HEK293 (cell line): Measurements from ENCODE around the gene HOXD9.
A peak's percentile ranks its signal among the peaks of the same experiment; 100 is the strongest.

ENCODE experiments used
- CTCF ChIA-PET: fragments of 350-600 bp; formaldehyde crosslinking; extraction: SDS; loops from one replicate; lab custom pipeline; 2021; ENCODE audit warnings: antibody characterized with exemption; lab: Yijun Ruan, JAX
- POLR2A ChIA-PET: fragments of 300-600 bp; formaldehyde crosslinking; extraction: SDS; loops from one replicate; lab custom pipeline; 2020; ENCODE audit warnings: antibody characterized with exemption, inconsistent platforms; lab: Yijun Ruan, JAX
- H3K27ac ChIP-seq: fragments of 200-500 bp; sonication (Bioruptor generic); 2 replicates; pipeline ENCODE4 v1.5.1; 2014; ENCODE audit warnings: low read depth, low read length, control low read depth, inconsistent platforms; ENCODE audit errors: extremely low read depth
- H3K36me3 ChIP-seq, 2 experiments: fragments of 200-500 bp in 1 of 2; sonication (Bioruptor generic) in 1 of 2; 1 replicate in 1 of 2; 2 replicates in 1 of 2; pipeline ENCODE4 v1.5.1; 2014 to 2017; ENCODE audit warnings: inconsistent platforms in 2 of 2, low read length in 2 of 2; ENCODE audit not compliant: control insufficient read depth in 2 of 2, insufficient read depth in 1 of 2
- H3K4me1 ChIP-seq: fragments of 200-500 bp; sonication (Bioruptor generic); 2 replicates; pipeline ENCODE4 v1.5.1; 2014; ENCODE audit warnings: mild to moderate bottlenecking, low read length, inconsistent platforms; ENCODE audit not compliant: control insufficient read depth, insufficient read depth
- H3K4me3 ChIP-seq: 2 replicates; pipeline ENCODE4 v1.5.1; 2011; ENCODE audit warnings: low read depth, mild to moderate bottlenecking, control low read depth, low read length, moderate library complexity
- H3K9me3 ChIP-seq: fragments of 200-500 bp; sonication (Bioruptor generic); 2 replicates; pipeline ENCODE4 v1.5.1; 2014; ENCODE audit warnings: low read depth, low read length, inconsistent platforms; ENCODE audit not compliant: control insufficient read depth, insufficient read depth
- ATF2 ChIP-seq: fragments of 450-650 bp; formaldehyde crosslinking; IDR thresholded peaks from 2 replicates; pipeline ENCODE4 v1.5.1; 2016; ENCODE audit warnings: missing biosample characterization, missing genetic modification characterization, low read depth
- BCL11A ChIP-seq: fragments of 450-650 bp; formaldehyde crosslinking; IDR thresholded peaks from 2 replicates; pipeline ENCODE4 v1.5.1; 2016; ENCODE audit warnings: low read depth, missing biosample characterization, missing genetic modification characterization
- HIC1 ChIP-seq: fragments of 450-650 bp; formaldehyde crosslinking; IDR thresholded peaks from 2 replicates; pipeline ENCODE4 v1.5.1; 2016; ENCODE audit warnings: missing biosample characterization, missing genetic modification characterization
- MEIS1 ChIP-seq: sonication (generic); formaldehyde crosslinking; IDR thresholded peaks from 2 replicates; pipeline ENCODE4 v1.8.1; 2022; ENCODE audit warnings: missing genetic modification reagents, mild to moderate bottlenecking, borderline replicate concordance
- ZBTB17 ChIP-seq: fragments of 450-650 bp; formaldehyde crosslinking; IDR thresholded peaks from 2 replicates; pipeline ENCODE4 v1.5.1; 2016; ENCODE audit warnings: missing biosample characterization, missing genetic modification characterization
- ZBTB48 ChIP-seq: fragments of 450-650 bp; formaldehyde crosslinking; IDR thresholded peaks from 2 replicates; pipeline ENCODE4 v1.5.1; 2016; ENCODE audit warnings: missing biosample characterization, missing genetic modification characterization
- ZBTB8A ChIP-seq: fragments of 450-650 bp; formaldehyde crosslinking; IDR thresholded peaks from 2 replicates; pipeline ENCODE4 v1.5.1; 2016; ENCODE audit warnings: missing biosample characterization, missing genetic modification characterization
- ZFHX2 ChIP-seq: fragments of 450-650 bp; formaldehyde crosslinking; conservative IDR thresholded peaks from 2 replicates; pipeline ENCODE4 v1.5.1; 2016; ENCODE audit warnings: missing biosample characterization, missing genetic modification characterization
- ZNF114 ChIP-seq: fragments of 450-650 bp; formaldehyde crosslinking; IDR thresholded peaks from 2 replicates; pipeline ENCODE4 v1.5.0; 2017; ENCODE audit warnings: missing biosample characterization, missing genetic modification characterization
- ZNF175 ChIP-seq: fragments of 450-650 bp; formaldehyde crosslinking; IDR thresholded peaks from 2 replicates; pipeline ENCODE4 v1.5.1; 2016; ENCODE audit warnings: missing biosample characterization, missing genetic modification characterization
- ZNF221 ChIP-seq: fragments of 450-650 bp; formaldehyde crosslinking; IDR thresholded peaks from 2 replicates; pipeline ENCODE4 v1.5.1; 2017; ENCODE audit warnings: missing biosample characterization, missing genetic modification characterization, borderline replicate concordance
- ZNF248 ChIP-seq: fragments of 450-650 bp; formaldehyde crosslinking; IDR thresholded peaks from 2 replicates; pipeline ENCODE4 v1.5.1; 2017; ENCODE audit warnings: missing biosample characterization, missing genetic modification characterization
- ZNF311 ChIP-seq: fragments of 450-650 bp; formaldehyde crosslinking; IDR thresholded peaks from 2 replicates; pipeline ENCODE4 v1.5.1; 2017; ENCODE audit warnings: missing biosample characterization, missing genetic modification characterization, borderline replicate concordance
- ZNF366 ChIP-seq: fragments of 450-650 bp; formaldehyde crosslinking; conservative IDR thresholded peaks from 2 replicates; pipeline ENCODE4 v1.5.1; 2016; ENCODE audit warnings: missing biosample characterization, missing genetic modification characterization
- ZNF501 ChIP-seq: fragments of 450-650 bp; formaldehyde crosslinking; IDR thresholded peaks from 2 replicates; pipeline ENCODE4 v1.5.1; 2016; ENCODE audit warnings: missing biosample characterization, missing genetic modification characterization
- ZNF549 ChIP-seq: fragments of 450-650 bp; IDR thresholded peaks from 2 replicates; pipeline ENCODE4 v1.5.1; 2018; ENCODE audit warnings: missing biosample characterization, missing genetic modification characterization, mild to moderate bottlenecking, inconsistent platforms, moderate library complexity
- ZNF670 ChIP-seq: fragments of 450-650 bp; formaldehyde crosslinking; IDR thresholded peaks from 2 replicates; pipeline ENCODE4 v1.5.1; 2016; ENCODE audit warnings: missing biosample characterization, missing genetic modification characterization, low read depth
- ZNF707 ChIP-seq: fragments of 450-650 bp; formaldehyde crosslinking; IDR thresholded peaks from 2 replicates; pipeline ENCODE4 v1.5.1; 2016; ENCODE audit warnings: missing biosample characterization, missing genetic modification characterization
- ZNF791 ChIP-seq: fragments of 450-650 bp; formaldehyde crosslinking; IDR thresholded peaks from 2 replicates; pipeline ENCODE4 v1.5.1; 2016; ENCODE audit warnings: missing biosample characterization, missing genetic modification characterization
- ZNF830 ChIP-seq: fragments of 450-650 bp; IDR thresholded peaks from 2 replicates; pipeline ENCODE4 v1.5.0; 2018; ENCODE audit warnings: missing biosample characterization, missing genetic modification characterization, low read depth, mild to moderate bottlenecking, moderate library complexity
- TF ChIP-seq, protein P1 (sequence below): fragments of 450-650 bp; formaldehyde crosslinking; IDR thresholded peaks from 2 replicates; pipeline ENCODE4 v1.5.1; 2017; ENCODE audit warnings: missing biosample characterization, missing genetic modification characterization
- TF ChIP-seq, protein P2 (sequence below): fragments of 450-650 bp; formaldehyde crosslinking; IDR thresholded peaks from 2 replicates; pipeline ENCODE4 v1.5.1; 2016; ENCODE audit warnings: missing biosample characterization, missing genetic modification characterization

HOXD9 gene

DNA sequence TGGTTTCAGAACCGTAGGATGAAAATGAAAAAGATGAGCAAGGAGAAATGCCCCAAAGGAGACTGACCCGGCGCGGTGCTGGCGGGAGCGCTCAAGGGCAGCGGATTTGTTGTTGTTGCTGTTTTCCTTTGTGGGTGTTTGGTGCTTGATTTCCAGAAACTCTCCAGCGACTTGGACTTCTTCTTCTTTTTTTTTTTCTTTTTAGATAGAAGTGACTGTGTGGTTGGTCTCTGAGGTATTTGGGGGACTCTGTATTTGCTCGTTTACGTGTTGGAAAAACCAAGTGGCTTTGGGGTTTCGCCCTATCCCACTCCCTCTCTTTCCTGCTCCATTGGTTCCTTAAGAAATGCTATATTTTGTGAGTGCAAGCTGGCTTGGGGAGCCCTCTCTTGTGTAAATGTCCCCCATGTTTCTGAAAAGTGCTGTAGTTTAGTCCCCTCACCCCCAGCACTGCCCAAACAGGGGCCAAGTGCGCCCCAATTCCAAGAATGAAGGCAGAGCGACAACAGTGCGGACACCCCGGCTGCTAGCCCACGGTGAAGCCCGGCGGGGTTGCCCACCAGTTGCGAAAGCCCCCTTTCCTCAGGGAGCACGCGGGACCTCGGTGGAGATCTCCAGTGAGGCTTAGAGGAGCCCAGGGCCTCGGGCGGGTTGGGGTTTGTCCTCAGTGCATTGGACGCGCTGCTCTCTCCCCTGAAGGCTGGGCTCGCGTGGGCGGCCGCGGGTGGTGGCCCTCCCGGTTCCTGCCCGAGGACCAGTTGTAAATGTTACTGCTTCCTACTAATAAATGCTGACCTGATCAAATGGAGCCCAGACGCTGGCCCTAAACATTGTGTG lies 1.8 kb downstream of the HOXD9 start:
- TF ChIP-seq ZNF707 (no peak), ZBTB48 (tag by site-specific recombination) (peak; percentile 37; the same call in 1 of the 2 replicates), ZNF830 (no peak), ZBTB17 (tag by site-specific recombination) (no peak), ZNF248 (tag by site-specific recombination) (no peak), ZNF549 (no peak), ZNF114 (no peak), ZNF791 (tag by site-specific recombination) (no peak), MEIS1 (CRISPR knock-in tag) (no peak), ZNF501 (tag by site-specific recombination) (no peak), ZNF221 (tag by site-specific recombination) (no peak), ZBTB8A (tag by site-specific recombination) (0 out of 2 replicates have a peak, but pooled peaks have one; percentile 7), ZNF366 (no peak), HIC1 (no peak), ATF2 (tag by site-specific recombination) (no peak), ZNF311 (tag by site-specific recombination) (no peak), ZNF175 (tag by site-specific recombination) (no peak), BCL11A (tag by site-specific recombination) (no peak), ZFHX2 (0 out of 2 replicates have a peak, but pooled peaks have one; percentile 36), ZNF670 (no peak)
- TF ChIP-seq, protein P1, sequence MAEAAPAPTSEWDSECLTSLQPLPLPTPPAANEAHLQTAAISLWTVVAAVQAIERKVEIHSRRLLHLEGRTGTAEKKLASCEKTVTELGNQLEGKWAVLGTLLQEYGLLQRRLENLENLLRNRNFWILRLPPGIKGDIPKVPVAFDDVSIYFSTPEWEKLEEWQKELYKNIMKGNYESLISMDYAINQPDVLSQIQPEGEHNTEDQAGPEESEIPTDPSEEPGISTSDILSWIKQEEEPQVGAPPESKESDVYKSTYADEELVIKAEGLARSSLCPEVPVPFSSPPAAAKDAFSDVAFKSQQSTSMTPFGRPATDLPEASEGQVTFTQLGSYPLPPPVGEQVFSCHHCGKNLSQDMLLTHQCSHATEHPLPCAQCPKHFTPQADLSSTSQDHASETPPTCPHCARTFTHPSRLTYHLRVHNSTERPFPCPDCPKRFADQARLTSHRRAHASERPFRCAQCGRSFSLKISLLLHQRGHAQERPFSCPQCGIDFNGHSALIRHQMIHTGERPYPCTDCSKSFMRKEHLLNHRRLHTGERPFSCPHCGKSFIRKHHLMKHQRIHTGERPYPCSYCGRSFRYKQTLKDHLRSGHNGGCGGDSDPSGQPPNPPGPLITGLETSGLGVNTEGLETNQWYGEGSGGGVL, result no peak
- TF ChIP-seq, protein P2, sequence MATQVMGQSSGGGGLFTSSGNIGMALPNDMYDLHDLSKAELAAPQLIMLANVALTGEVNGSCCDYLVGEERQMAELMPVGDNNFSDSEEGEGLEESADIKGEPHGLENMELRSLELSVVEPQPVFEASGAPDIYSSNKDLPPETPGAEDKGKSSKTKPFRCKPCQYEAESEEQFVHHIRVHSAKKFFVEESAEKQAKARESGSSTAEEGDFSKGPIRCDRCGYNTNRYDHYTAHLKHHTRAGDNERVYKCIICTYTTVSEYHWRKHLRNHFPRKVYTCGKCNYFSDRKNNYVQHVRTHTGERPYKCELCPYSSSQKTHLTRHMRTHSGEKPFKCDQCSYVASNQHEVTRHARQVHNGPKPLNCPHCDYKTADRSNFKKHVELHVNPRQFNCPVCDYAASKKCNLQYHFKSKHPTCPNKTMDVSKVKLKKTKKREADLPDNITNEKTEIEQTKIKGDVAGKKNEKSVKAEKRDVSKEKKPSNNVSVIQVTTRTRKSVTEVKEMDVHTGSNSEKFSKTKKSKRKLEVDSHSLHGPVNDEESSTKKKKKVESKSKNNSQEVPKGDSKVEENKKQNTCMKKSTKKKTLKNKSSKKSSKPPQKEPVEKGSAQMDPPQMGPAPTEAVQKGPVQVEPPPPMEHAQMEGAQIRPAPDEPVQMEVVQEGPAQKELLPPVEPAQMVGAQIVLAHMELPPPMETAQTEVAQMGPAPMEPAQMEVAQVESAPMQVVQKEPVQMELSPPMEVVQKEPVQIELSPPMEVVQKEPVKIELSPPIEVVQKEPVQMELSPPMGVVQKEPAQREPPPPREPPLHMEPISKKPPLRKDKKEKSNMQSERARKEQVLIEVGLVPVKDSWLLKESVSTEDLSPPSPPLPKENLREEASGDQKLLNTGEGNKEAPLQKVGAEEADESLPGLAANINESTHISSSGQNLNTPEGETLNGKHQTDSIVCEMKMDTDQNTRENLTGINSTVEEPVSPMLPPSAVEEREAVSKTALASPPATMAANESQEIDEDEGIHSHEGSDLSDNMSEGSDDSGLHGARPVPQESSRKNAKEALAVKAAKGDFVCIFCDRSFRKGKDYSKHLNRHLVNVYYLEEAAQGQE (tag by site-specific recombination), result no peak
- TF ChIP-seq, all 188 proteins: peak for 3
- Histone ChIP-seq H3K4me3 (no peak overlapping the region), H3K27ac (no peak overlapping the region), H3K4me1 (no peaks in the 10 kb centered on the region; the same call in 1 of the 2 replicates), H3K36me3 (peaks cover 5 to 58% of the 10 kb centered on the region in 2 experiments; a peak in 2 of 3 replicates), H3K9me3 (no peaks in the 10 kb centered on the region)
- ChIA-PET CTCF (no interaction called here), POLR2A (no interaction called here)
